Measurements from ENCODE around the gene KIF3C.
A peak's percentile ranks its signal among the peaks of the same experiment; 100 is the strongest.
"Not testable (repeated sequence)": the region's sequence is repeated elsewhere in the genome, so short reads cannot be mapped to it uniquely, and the experiment has no call there.

Gene KIF3C

DNA sequence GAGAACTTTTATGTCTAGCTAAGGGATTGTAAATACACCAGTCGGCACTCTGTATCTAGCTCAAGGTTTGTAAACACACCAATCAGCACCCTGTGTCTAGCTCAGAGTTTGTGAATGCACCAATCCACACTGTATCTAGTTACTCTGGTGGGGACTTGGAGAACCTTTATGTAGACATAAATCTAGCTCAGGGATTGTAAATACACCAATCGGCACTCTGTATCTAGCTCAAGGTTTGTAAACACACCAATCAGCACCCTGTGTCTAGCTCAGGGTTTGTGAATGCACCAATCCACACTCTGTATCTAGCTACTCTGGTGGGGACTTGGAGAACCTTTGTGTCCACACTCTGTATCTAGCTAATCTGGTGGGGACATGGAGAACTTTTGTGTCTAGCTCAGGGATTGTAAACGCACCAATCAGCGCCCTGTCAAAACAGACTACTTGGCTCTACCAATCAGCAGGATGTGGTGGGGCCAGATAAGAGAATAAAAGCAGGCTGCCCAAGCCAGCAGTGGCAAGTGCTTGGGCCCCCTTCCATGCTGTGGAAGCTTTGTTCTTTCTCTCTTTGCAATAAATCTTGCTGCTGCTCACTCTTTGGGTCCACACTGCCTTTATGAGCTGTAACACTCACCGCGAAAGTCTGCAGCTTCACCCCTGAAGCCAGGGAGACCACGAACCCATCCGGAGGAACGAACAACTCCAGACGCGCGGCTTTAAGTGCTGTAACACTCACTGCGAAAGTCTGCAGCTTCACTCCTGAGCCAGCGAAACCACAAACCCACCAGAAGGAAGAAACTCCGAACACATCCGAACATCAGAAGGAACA, 66.1 kb downstream of the KIF3C start:
- DNase-seq (ENCODE audit: low spot score): not testable (repeated sequence)

GRCh38 chr2:25915411-25915810, 66.9 kb downstream of the KIF3C start:
- DNase-seq (ENCODE audit: low spot score): not testable (repeated sequence)

GRCh38 chr2:25913696-25913973, 68.7 kb downstream of the KIF3C start:
- not testable (repeated sequence) for DNase-seq (ENCODE audit: low spot score)

GRCh38 chr2:25912851-25913695, 69.2 kb downstream of the KIF3C start:
- DNase-seq (ENCODE audit: low spot score): peak; percentile 26

DNA sequence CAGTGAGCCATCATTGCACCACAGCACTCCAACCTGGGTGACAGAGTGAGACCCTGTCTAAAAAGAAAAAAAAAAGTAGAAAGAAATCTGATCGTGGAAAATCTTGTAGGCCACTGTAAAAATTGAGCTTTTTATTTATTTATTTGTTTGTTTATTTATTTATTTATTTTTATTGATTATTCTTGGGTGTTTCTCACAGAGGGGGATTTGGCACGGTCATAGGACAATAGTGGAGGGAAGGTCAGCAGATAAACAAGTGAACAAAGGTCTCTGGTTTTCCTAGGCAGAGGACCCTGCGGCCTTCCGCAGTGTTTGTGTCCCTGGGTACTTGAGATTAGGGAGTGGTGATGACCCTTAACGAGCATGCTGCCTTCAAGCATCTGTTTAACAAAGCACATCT, 72.7 kb downstream of the KIF3C start:
- DNase-seq (ENCODE audit: low spot score): not testable (repeated sequence)

DNA sequence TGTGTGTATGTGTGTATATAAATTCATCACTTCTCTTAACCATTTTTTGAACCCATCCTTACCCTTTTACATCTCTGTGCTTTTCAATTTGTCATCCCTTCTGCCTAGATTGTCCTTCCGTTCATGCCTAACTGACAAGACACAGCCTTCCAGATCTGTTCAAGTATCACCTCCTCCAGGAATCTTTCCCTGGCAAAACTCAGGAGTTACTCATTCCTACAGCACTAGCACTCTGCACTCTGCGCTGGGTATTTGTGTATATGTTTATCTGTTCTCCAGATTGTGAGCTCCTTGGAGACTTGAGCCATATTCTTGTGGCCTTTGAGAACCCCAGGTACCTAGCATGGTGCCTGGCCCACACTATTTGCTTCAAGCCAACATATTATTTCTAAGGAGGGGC, 77.2 kb downstream of the KIF3C start:
- DNase-seq (ENCODE audit: low spot score): no peak

DNA sequence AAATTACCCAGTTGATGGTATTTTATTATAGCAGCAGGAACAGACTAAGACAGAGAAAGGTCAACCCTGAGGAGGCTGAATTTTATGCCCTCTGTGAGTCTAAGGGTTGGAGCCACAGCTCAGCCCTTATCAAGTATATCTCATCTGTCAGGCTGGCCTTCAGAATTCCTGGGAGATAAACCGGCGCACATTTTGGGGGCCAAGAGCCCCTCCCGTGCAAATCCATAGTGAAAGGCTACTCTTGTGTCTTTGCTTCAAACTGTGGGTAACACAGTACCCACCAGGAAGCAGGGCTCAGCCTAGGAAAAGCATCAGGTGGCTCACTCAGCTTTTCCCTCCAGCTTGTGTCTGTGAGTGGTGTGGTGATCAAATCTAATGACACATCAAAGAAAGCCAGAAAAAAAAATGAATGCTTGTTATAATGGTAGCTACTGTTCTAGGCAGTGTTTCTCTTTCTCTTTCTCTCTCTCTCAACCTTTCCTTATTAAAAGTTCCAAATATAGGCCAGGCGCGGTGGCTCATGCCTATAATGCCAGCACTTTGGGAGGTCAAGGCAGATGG, 79.0 kb downstream of the KIF3C start:
- DNase-seq (ENCODE audit: low spot score): no peak

DNA sequence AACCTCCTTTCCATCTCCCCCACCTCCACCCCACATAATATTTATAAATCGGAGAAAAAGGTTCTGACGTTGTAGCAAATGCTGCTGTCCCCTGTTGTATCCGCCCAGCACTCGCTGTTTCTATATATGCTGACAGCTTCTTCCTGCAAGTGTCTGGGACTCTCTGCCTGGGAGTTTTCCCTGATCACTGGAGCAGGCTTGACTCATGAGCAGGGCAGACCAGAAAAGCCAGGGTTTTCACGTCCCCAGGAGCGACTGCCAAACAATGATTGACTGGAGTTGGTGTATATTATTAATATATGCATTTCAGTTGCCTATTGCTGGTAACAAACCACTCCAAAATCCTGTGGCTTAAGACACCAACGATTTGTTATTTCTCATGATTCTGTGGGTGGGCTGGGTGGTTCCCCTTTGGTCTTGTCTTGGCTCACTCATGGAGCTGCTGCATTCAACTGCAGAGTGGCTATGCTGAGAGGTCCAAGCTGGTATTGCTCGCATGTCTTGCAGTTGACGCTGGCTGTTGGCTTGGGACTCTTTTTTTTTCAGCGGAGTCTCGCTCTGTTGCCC, 82.8 kb downstream of the KIF3C start:
- no peak for DNase-seq (ENCODE audit: low spot score)

DNA sequence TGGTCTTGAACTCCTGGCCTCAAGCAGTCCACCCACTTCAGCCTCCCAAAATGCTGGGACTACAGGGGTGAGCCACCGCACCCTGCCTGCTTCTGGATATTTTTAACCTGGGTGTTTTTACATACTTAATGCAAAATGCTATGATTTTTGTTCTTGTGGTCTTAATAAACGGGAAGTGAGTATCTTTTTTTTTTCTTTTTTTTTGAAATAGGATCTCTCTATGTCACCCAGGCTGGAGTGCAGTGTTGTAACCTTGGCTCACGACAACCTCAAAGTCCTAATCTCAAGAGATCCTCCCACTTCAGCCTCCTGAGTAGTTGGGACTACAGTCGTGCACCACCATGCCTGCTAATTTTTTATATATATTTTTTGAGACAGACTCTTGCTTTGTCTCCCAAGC, 84.8 kb downstream of the KIF3C start:
- no peak for DNase-seq (ENCODE audit: low spot score)

DNA sequence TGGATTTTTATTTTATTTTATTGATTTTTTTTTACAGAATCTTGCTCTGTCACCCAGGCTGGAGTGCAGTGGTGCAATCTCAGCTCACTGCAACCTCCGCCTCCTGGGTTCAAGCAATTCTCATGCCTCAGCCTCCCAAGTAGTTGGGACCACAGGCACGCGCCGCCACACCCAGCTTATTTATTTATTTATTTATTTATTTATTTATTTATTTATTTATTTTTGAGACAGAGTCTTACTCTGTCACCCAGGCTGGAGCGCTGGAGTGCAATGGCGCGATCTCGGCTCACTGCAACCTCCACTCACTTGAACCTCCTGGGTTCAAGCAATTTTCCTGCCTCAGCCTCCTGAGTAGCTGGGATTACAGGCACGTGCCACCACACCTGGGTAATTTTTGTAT, 86.0 kb downstream of the KIF3C start:
- DNase-seq (ENCODE audit: low spot score): not testable (repeated sequence)

GRCh38 chr2:25895610-25896009, 86.7 kb downstream of the KIF3C start:
- no peak for DNase-seq (ENCODE audit: low spot score)

- DNase-seq (ENCODE audit: low spot score): no peak
These were observed 87.3 kb downstream of the KIF3C start for GRCh38 chr2:25895018-25895417.

- DNase-seq (ENCODE audit: low spot score): no peak
These were observed 88.0 kb downstream of the KIF3C start for GRCh38 chr2:25894135-25894830.

DNA sequence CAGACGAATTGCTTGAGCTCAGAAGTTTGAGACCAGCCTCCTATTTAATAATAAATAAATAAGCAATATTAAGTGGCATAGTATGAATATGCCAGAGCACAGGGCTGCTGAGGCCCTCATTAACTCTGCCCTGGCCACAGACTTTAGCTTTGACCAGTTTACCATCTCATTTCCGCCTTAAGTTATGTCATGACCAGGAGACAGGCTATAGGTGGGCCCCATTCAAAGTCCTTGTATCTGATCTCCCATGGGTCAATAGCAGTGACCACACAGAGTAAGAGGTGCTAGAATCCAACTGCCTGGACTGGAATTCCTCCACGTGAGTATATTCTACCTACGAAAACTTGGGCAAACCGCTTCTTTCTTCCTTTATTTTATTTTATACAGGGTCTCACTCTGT, 90.6 kb downstream of the KIF3C start:
- DNase-seq (ENCODE audit: low spot score): no peak

DNA sequence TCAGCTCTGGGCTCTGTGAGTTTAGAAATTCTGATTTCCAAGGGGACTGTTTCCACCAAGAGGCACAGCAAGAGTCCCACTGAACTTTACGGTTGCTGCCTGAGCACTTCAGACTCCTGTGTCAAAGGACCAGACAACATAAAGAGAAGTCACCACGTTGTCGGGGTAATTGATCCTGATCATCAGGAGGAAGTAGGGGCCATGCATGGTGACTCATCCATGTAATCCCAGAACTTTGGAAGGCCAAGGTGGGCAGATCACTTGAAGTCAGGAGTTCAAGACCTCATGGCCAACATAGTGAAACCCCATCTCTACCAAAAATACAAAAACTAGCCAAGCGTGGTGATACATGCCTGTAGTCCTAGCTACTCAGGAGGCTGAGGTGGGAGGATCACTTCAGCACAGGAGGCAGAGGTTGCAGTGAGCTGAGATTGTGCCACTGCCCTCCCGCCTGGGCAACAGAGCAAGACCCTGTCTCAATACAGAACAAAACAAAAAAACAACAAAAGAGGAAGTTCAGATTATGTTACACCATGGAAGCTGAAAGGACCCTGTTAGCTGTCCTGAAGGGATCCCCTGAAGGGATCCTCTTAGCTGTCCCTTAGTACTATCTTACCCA, 94.6 kb downstream of the KIF3C start:
- no peak for DNase-seq (ENCODE audit: low spot score)

- no peak for DNase-seq (ENCODE audit: low spot score)
These were observed 96.4 kb downstream of the KIF3C start for GRCh38 chr2:25885933-25886332.

- DNase-seq (ENCODE audit: low spot score): no peak
These were observed 100.5 kb downstream of the KIF3C start for GRCh38 chr2:25881764-25882163.

DNA sequence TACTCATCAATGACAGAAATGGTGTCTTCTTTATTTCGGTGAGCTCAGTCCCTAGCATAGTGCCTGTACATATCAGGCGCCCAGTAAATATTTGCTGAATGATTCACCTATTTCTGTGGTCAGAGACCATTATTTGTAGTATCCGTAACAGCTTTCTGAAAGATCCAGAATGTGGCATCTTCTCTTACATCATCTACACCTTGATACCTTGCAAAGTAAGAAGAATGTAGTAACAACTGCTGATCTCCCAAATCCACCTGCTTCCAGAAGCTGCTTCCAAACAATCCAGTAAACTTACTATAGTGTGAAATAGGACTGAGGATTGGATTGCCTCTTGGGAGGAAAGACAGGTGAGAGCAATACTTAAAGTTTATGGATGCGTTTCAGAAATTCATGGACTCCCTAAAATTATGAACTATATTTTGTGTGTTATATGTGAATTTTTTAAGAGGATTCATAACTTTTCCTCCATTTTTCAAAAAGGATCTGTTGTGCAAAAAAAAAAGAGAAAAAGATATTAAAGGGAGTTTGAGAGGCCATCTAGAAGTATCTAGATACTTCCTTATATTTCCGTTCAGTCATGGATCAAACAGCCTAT, 103.1 kb downstream of the KIF3C start:
- no peak for DNase-seq (ENCODE audit: low spot score)

- DNase-seq (ENCODE audit: low spot score): peak; percentile 71
These were observed 103.8 kb downstream of the KIF3C start, which contains the start of gene ASXL2 for GRCh38 chr2:25878361-25879132. TSS of gene ASXL2 (minus strand) at chr2:25878487. CDS start at chr2:25878222, 265 bp downstream.

Data from HuH-7.5 (cell line).